Measurements from ENCODE around the gene MORF4L1.
"Not testable (repeated sequence)": the region's sequence is repeated elsewhere in the genome, so short reads cannot be mapped to it uniquely, and the experiment has no call there.

The MORF4L1 gene

DNA sequence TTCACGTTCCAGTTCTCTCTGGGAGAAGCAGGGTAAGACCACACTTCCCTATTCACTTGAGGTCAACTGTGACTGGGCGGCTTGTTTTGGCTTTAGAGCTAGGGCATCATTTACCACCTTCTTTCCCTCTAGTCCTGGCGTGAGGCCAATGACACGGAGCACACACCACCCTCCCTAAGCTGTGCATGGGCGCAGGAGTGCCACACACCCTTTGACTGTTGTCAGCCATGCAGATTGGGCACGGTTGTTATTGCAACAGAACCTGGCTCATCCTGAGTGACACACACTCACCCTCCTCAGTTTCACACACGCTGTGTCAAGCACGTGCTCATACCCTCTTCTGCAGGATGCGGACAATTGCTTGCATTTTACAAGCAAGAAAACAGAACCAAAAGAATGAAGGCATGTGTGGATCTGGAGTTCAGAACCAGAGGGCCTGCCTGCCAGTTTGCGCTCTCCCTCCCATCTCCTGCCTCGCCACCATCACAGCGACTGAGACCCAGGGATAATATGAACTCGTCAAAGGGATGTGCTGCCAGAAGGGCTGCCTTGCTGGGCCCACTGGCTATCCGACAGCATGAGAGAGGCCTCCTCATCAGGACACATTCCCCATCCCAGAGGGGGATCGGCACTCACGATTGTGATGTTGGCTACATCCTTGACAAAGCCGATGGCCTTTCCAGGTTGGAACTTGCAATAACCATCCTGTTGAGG is 54.5 kb downstream of the MORF4L1 start:
- DNase-seq, result no peak

DNA sequence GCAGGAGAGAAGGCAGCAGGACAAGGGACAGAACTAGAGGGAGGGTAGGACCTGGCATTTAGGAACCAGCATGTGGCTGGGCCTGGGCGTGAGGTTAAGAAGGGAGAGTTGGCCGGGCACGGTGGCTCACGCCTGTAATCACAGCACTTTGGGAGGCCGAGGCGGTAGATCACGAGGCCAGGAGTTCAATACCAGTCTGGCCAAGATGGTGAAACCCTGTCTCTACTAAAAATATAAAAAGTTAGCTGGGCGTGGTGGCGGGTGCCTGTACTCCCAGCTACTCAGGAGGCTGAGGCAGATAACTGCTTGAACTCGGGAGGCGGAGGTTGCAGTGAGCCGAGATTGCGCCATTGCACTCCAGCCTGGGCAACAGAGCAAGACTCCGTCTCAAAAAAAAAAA is 55.5 kb downstream of the MORF4L1 start:
- not testable (repeated sequence) for DNase-seq

DNA sequence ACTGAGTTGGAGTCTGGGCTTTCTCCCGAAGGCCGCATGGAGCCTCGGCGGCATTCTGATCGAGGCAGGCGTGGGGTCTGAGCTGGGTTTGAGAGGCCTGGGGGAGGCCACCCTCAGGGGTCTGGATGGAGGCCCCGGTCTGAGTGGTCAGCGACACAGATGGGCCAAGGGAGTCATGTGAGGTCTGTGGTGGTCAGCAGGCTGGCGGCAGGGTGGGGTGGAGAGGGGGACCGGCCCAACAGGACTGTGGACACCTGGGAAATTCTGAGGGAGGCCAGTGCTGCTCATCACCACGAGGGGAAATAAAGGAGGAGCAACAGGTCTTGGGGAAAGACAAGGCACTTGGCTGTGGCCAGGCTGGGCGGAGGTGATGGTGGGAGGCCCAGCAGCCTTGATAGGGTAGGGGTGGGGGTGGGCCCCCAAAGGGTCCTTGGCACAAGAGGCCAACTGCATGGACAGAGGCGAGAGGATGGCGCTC is 56.0 kb downstream of the MORF4L1 start:
- DNase-seq, result no peak

DNA sequence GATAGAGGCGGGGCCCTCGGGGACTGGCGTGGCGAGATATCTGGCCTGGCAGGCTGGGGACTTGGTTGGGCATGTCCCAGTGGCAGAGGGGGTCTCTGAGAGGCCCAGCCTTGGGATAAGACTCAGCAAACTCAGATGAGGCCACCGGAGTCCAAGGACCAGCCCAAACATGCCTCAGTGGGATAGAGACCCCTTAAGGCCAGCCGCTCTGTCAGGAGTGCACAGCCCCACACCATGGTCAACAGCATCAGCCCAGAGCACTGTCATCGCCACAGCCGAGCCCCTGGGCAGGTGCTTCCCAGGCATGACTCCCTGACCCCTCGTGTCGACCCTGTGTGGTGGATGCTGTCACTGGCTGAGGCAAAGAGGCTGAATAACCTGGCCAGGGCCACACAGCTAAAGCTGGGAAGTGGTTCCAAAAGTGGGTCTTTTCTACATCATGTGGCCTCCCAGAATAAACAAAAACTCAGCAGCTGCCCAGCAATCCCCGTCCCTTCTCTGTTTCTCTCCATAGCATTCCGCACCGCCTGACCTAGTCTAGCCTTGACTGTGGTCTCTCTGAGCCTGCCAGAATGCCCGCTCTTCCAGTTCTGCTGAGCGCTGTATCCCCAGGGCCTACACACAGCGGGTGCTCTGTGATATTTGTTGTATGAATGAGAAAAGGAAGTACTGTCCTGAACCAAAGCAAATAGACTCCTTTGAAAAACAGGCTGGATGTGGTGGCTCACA is 57.0 kb downstream of the MORF4L1 start:
- no peak for DNase-seq

DNA sequence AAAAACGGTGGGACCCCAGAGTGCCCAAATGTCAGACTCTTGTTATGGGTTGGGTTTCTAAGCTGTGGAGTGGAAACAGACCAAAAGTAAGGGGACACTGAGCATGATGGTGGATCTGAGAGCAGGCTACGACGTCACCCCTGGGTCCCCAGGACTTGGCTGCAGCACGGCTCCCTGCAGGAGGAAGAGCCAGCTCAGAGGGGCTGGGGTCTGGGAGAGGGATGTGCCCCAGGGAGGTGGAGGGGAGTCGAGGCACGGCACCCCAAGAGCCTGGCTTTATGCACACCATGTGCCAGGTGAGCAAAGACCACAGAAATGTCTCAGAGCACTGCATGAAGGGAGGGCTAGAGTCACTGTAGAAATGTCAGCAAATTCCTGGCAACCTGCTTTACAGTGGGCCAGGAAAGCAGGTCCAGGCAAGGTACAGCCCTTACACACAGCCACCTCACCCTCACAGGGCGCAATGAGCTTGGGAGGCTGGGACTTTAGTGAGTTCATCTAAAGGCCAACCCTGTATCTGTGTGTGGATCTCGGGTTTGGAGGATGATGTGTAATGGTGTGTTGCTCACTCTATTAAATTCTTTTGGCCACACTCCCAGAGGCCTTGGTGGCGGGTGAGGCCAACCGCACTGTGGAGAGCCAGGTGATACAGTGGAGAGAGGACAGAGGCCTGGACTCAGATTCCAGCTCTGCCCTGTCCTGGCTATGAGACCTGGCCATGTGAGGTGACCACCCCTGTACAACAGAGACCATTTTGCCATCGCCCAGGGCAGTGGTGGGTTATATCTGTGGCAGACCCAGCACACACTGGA is 58.1 kb downstream of the MORF4L1 start:
- no peak for DNase-seq

DNA sequence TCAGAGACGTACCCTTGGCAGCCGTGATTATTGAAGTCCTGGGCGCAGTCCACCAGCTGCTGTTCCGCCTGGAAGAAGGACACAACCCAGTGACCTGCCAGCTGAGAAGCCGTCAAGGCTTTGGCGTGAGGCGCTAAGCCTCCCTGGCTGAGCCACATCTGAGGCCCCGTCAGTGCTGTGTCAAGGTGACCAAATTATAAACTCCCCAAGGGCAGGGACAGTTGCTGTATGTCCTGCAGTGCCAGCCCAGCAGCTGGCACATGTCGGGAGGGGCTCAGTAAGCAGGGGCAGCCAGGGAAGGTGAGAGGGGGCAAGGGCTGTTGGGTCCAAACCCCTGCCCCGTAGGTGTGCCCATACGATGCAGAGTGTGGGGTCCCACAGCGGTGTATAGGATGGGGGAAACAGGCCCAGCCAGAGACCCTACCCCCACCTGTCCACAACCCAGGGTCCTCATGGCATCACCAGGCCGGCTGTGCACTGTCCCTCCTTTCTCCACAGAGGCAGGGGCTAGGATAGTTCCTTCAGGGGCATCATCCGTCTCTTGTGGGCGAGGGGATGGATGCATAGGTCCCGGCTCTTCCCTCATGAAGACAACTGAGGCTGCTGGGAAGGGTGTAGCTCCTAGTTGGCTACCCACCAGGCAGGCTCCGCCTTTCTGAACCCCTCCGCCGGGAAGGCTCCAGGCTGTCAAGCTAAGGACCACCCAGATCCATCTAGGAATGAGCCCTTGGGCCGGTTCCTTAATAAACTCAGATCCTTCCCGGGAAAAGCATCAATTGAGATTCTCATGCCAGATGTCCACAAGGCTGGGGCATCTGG is 59.0 kb downstream of the MORF4L1 start:
- DNase-seq, result no peak

DNA sequence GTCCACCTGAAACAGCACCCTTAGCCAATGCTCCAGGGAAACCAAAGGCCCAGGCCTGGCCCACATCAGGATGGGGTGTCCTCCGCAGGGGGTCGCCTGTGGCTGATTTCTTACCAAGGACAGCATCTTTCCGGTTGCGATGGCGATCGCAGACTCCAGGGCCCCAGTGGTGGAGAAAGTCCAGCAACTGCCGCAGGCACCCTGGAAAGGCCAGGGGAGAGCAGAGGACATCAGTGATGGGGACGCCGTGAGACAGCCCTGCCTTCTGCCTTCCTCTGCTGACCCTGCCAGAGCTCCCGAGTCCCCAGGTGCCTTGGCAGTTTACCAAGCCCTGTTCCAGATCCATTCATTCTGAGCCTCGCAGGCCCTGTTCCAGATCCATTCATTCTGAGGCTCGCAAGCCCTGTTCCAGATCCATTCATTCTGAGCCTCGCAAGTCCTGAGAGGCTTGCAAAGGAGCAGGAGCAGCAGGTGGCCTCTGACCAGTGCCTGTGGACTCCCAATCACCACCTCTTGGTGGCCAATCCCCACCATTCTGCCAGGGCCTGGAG is 59.6 kb downstream of the MORF4L1 start:
- no peak for DNase-seq

GRCh38 chr15:78933187-78933822 is 60.6 kb downstream of the MORF4L1 start:
- DNase-seq, result no peak

GRCh38 chr15:78933823-78934654 is 61.3 kb downstream of the MORF4L1 start:
- no peak for DNase-seq

DNA sequence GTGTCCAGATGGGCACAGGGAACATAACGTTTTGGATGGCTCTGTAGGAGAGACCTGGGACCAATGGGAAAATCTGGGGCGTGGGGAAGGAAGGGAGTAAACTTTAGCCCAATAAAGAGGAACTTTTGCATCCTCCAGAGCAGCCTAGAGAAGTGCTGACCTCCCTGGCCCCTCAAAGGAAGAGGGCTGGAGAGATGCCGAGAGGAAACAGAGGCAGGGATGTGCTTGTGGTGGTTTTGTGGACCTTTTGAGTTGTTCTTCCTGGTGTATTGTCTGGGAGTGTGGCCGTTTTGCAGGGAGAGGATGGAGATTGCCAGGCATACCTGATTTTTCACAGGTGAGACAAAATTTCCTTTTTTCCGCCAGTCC is 61.9 kb downstream of the MORF4L1 start:
- DNase-seq, result no peak

- DNase-seq, result no peak
Measured at GRCh38 chr15:78937132-78937739, 64.5 kb downstream of the MORF4L1 start.

DNA sequence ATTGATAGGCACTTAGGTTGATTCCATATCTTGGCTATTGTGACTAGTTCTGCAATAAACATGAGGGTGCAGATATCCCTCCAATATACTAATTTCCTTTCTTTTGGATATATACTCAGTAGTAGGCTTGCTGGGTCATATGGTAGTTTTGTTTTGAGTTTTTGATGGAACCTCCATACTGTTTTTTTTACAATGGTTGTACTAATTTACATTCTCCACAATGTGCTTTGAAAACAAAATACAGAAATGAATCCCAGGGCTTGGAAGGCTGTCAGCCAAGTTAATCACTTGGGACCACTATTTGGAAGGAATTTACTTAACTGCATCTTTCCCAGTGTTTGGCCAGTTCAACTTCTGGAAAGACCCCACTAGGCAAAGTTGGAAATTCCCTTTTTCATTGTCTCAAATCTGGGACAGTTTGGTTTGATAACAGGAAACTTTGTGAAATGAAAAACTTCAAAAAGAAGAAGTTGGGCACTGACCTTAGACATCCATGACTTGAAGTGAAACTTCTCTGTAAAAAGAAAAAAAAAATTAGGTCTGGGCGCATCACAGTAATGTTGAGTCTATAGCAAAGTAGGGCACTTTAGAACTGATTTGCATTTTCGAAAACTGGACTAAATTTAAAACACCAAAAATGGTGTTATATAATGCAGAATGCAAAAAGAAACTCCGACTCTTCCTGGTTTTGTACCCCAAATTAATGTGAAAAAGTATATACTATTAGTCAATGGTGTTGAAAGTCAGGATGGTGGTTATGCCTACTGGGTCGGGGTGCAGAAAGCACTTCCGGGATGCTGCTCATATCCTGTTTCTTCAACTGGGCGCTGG is 66.2 kb downstream of the MORF4L1 start:
- DNase-seq, result no peak

GRCh38 chr15:78942741-78943140 is 70.1 kb downstream of the MORF4L1 start:
- no peak for DNase-seq

- no peak for DNase-seq
Measured at GRCh38 chr15:78943692-78944091, 71.0 kb downstream of the MORF4L1 start.

DNA sequence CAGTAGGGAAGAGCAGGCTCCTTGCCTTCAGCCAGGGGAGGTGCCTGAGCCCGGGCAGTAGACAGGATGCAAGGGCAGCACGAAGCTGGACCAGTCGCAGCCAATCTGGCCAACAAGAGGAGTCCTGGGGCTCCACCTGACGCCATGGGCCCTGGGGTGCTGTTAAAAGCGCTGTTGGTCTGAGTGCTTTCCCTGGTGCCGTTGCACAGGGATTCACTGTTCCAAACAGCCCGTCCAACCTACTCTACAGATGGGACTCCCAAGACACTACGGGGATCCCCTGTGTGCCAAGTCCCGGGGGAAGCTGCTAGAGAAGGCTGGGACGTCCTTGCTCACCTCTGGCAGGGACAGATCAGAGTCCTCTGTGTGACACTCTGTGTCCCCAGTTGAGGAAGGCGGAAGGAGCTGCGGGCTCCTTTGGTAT is 71.5 kb downstream of the MORF4L1 start:
- DNase-seq, result no peak

DNA sequence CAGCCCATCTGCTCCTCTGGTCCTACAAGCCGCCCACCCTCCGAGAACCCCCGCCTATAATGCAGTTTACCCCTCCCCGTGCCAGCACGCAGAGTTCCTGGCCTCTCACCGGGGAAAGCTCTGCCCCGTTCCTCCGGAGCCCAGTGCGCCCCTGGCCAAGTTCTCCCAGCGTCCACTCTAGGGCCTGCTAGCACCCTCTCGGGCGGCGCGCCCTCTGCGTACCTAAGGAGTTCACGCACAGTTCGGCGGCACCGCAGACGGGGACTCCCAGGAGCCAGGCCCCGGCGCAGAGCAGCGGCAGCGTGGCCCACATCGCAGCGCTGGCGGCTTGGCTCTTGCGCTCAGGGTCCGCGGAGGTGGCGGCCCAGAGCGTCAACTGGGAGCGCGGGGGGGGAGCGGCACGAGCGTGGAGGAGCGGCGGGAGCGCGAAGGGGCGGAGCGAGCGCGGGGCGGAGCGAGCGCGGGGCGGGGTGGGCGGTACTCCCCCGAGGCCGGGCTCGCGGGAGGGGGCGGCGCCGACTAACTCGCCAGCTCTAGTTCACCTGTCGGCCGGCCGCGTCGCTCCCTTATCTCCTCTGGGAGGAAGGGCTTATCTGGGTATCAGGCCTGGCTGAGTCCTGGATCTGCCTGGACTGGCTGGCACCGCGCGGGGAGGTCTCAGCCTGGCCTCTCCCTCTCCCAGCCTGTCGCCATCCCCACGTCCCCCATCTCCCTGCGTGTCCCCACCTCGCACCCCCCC is 72.1 kb downstream of the MORF4L1 start, which contains the start of gene CTSH:
CTSH (minus strand) TSS at position 378 of the 739 bp plus-strand sequence; CDS start at position 313, 65 bp downstream.
- DNase-seq, result peak; percentile 66 to 71

DNA sequence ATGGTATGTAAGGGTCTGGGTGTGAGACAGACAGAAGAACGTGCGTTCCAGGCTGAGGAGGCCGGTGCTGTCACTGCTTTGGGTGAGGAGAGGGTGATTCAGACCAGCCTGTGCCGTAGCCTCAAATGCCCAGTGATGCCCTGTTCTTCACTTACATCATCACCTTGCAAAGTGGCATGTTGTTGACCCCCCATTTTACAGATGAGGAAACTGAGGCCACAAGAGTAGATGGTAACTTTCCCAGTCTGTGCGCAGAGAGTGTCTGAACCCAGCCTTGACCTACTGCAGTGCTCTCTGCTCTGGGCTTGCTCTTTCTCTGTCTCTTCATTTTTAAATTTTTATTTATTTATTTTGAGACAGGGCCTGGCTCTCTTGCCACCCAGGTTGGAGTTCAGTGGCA is 73.8 kb downstream of the MORF4L1 start:
- no peak for DNase-seq

DNA sequence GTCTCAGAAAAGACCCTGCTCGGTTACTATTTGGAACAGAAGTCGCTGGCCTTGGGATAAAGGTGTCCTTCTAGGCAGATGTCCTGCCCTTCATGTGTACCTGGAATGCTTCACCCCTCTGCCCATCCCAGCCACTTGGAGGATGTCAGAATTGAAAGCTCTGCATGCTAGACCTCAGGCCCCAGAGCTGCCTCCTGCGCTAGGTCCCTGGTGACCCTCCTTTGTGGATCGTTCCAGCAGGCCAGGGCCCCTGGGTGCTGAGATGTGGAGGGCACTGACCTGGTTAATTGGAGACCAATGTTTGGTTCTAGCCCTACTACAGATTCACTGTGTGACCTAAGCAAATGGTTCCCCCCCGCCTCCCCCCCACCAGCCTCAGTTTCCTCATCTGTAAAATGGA is 74.8 kb downstream of the MORF4L1 start:
- no peak for DNase-seq
